HepG2 (cell line): Measurements from ENCODE around the gene RABL6. TPM values are rescaled to one million over a fixed set of nuclear protein-coding genes. Genes with fewer than 3 reads are reported as not detected.

ENCODE experiments used
- AGO1 ChIP-seq: fragments of 200-400 bp; formaldehyde crosslinking; IDR thresholded peaks from 2 replicates; pipeline ENCODE4 v1.6.1; 2017; ENCODE audit warnings: mild to moderate bottlenecking, low read depth, low read length, moderate library complexity; ENCODE audit not compliant: poor library complexity, severe bottlenecking
- AGO2 ChIP-seq: fragments of 200-400 bp; formaldehyde crosslinking; optimal IDR thresholded peaks from 2 replicates; pipeline ENCODE3; 2017; ENCODE audit warnings: mild to moderate bottlenecking, low read depth, low read length, moderate library complexity
- AKAP8 ChIP-seq: sonication (generic); formaldehyde crosslinking; IDR thresholded peaks from 2 replicates; pipeline ENCODE4 v1.5.1; 2020; ENCODE audit warnings: mild to moderate bottlenecking, missing genetic modification reagents
- DMAP1 ChIP-seq: IDR thresholded peaks from 2 replicates; pipeline ENCODE4 v1.6.1; 2016
- DR1 ChIP-seq: sonication (generic); formaldehyde crosslinking; IDR thresholded peaks from 2 replicates; pipeline ENCODE4 v1.8.0; 2021; ENCODE audit warnings: mild to moderate bottlenecking, missing genetic modification reagents, inconsistent platforms
- FIP1L1 ChIP-seq: fragments of 200-400 bp; formaldehyde crosslinking; IDR thresholded peaks from 2 replicates; pipeline ENCODE4 v1.6.1; 2018; ENCODE audit warnings: low read depth, mild to moderate bottlenecking, low read length, moderate library complexity, borderline replicate concordance; ENCODE audit not compliant: insufficient read depth
- HES4 ChIP-seq: sonication (generic); formaldehyde crosslinking; IDR thresholded peaks from 2 replicates; pipeline ENCODE4 v1.9.0; 2021; ENCODE audit warnings: mild to moderate bottlenecking, missing genetic modification reagents, borderline replicate concordance
- HNRNPH1 ChIP-seq: fragments of 200-400 bp; formaldehyde crosslinking; optimal IDR thresholded peaks from 2 replicates; pipeline ENCODE3; 2017; ENCODE audit warnings: mild to moderate bottlenecking, low read depth, low read length
- HNRNPL ChIP-seq: fragments of 200-400 bp; formaldehyde crosslinking; IDR thresholded peaks from 2 replicates; pipeline ENCODE4 v1.6.1; 2017; ENCODE audit warnings: mild to moderate bottlenecking, low read depth, low read length
- JUND ChIP-seq: sonication (generic); formaldehyde crosslinking; IDR thresholded peaks from 2 replicates; pipeline ENCODE4 v1.8.0; 2022; ENCODE audit warnings: mild to moderate bottlenecking, missing genetic modification reagents
- POLR2G ChIP-seq: fragments of 200-400 bp; formaldehyde crosslinking; IDR thresholded peaks from 2 replicates; pipeline ENCODE4 v1.6.1; 2018; ENCODE audit warnings: mild to moderate bottlenecking, low read depth, low read length, moderate library complexity
- RAD21 ChIP-seq: fragments of 450-650 bp; formaldehyde crosslinking; IDR thresholded peaks from 2 replicates; pipeline ENCODE4 v1.5.0; 2020; ENCODE audit warnings: mild to moderate bottlenecking
- RBFOX2 ChIP-seq: fragments of 200-400 bp; formaldehyde crosslinking; IDR thresholded peaks from 2 replicates; pipeline ENCODE4 v1.6.1; 2017; ENCODE audit warnings: low read depth, mild to moderate bottlenecking, low read length
- SNRNP70 ChIP-seq: fragments of 200-400 bp; formaldehyde crosslinking; IDR thresholded peaks from 2 replicates; pipeline ENCODE4 v1.6.1; 2017; ENCODE audit warnings: mild to moderate bottlenecking, low read depth, low read length, moderate library complexity
- SP2 ChIP-seq: sonication (generic); formaldehyde crosslinking; IDR thresholded peaks from 2 replicates; pipeline ENCODE4 v1.5.1; 2020; ENCODE audit warnings: mild to moderate bottlenecking, missing genetic modification reagents
- SSRP1 ChIP-seq: IDR thresholded peaks from 2 replicates; pipeline ENCODE4 v1.6.1; 2016; ENCODE audit warnings: control low read depth
- TERF1 ChIP-seq: sonication (generic); formaldehyde crosslinking; IDR thresholded peaks from 2 replicates; pipeline ENCODE4 v1.8.0; 2022; ENCODE audit warnings: mild to moderate bottlenecking, missing genetic modification reagents, moderate library complexity
- ZNF318 ChIP-seq: sonication (generic); formaldehyde crosslinking; IDR thresholded peaks from 2 replicates; pipeline ENCODE4 v1.4.0; 2020; ENCODE audit warnings: mild to moderate bottlenecking, missing genetic modification reagents
- ZNF335 ChIP-seq: sonication (generic); formaldehyde crosslinking; IDR thresholded peaks from 2 replicates; pipeline ENCODE4 v1.4.0; 2020; ENCODE audit warnings: missing genetic modification reagents
- ZNF749 ChIP-seq: sonication (generic); formaldehyde crosslinking; IDR thresholded peaks from 2 replicates; pipeline ENCODE4 v1.8.0; 2022; ENCODE audit warnings: mild to moderate bottlenecking, missing genetic modification reagents, moderate library complexity, borderline replicate concordance
- polyA plus RNA-seq, 8 experiments: library from polyadenylated mRNA; depleted of rRNA in 3 of 8; stranded (reverse) in 7 of 8; unstranded in 1 of 8; fragments of >200 nt; fragmentation: Illumina TruSeq in 4 of 8; extraction: Trizol in 4 of 8; gene quantifications; 2 replicates each; pipeline versions ENCODE4 v1.2.1 to v1.2.3, GENCODE V29; 2011 to 2016; ENCODE audit warnings: low read depth in 4 of 8, missing spikeins in 1 of 8, mixed read lengths in 1 of 8; ENCODE audit not compliant: insufficient read depth in 1 of 8
- total RNA-seq, 5 experiments: library from RNA; depleted of rRNA; stranded (reverse); fragments of >200 nt; fragmentation: Illumina TruSeq; extraction: Trizol; gene quantifications; 2 replicates each; pipeline ENCODE4 v1.2.3, GENCODE V29; 2016; ENCODE audit warnings: low read depth in 1 of 5

The RABL6 gene
- total and polyA plus RNA-seq, 2 of the 13 experiments (the other 11 are each of a cell fraction or from before 2014, with no cell fraction given) = 81.5 to 125 TPM

- TF ChIP-seq JUND (CRISPR knock-in tag) = no peak
- peak; percentile 12; the same call in 1 of the 2 replicates for TF ChIP-seq SSRP1 (CRISPR knock-in tag)
- TF ChIP-seq TERF1 (CRISPR knock-in tag) = no peak
- peak; percentile 47; the same call in 1 of the 2 replicates for TF ChIP-seq AKAP8 (CRISPR knock-in tag)
- no peak for TF ChIP-seq DMAP1 (CRISPR knock-in tag)
- no peak for TF ChIP-seq HES4 (CRISPR knock-in tag)
- no peak for TF ChIP-seq RAD21
- TF ChIP-seq ZNF749 (CRISPR knock-in tag) = no peak
- TF ChIP-seq SNRNP70 = no peak
- 0 out of 2 replicates have a peak, but pooled peaks have one; percentile 9 for TF ChIP-seq POLR2G
- peak; percentile 62; the same call in 1 of the 2 replicates for TF ChIP-seq HNRNPL
- peak; percentile 92 for TF ChIP-seq AGO2
- TF ChIP-seq RBFOX2 = peak; percentile 80
- TF ChIP-seq ZNF335 = no peak
- TF ChIP-seq SP2 (CRISPR knock-in tag) = no peak
- no peak for TF ChIP-seq FIP1L1
- TF ChIP-seq DR1 = no peak
- no peak for TF ChIP-seq ZNF318 (CRISPR knock-in tag)
- peak; percentile 94 for TF ChIP-seq AGO1
- no peak for TF ChIP-seq HNRNPH1
Measured at GRCh38 chr9:136860933-136861873, 53.5 kb downstream of the RABL6 start (continued).
